ENCODE measurements around the gene MTMR1.

The MTMR1 gene

GRCh38 chrX:150692831-150693724 is at the start of gene MTMR1:
TSS of gene MTMR1 (plus strand) at chrX:150693396. CDS start at chrX:150693531, 135 bp downstream.
- no peak for DNase-seq

DNA sequence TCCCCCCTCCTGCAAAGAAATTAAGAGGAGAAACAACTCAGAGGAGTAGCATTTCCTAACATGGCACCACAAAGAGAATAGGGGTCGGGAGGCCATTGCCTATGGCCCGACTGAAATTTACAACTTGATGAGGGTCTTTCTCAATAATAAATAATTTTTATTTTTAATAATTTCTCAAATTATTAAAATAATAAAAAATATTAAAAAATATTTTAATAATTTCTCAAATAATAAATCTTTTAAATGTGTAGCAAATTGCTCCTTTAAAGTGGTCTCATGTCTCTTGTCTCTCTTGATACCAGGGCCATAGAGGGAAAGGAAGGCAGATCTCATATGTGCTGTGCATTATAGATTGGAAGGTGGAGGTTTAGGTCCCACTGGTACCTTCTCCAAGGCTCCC is 49.2 kb upstream of the MTMR1 start:
- DNase-seq = no peak

DNA sequence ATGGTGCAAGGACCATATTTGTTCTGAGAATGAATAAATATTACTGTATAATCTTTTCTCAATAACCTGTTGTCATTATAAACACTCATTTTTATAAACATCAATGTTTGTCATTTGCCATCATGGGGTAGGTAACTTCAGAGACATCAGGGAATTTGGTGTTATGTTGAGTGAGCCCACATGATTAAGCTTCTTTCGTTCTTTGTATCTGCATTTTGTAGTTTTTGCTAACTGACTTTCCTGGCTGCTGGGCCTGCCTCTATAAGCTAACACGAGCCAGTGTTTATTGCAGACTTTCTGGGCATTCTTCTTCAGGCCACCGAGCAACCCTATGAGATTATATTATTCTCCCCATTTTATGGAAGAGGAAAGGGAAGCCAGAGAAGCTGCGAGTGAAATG is 48.8 kb upstream of the MTMR1 start:
- no peak for DNase-seq

- DNase-seq = no peak
Measured at GRCh38 chrX:150647331-150647730, 45.9 kb upstream of the MTMR1 start.

DNA sequence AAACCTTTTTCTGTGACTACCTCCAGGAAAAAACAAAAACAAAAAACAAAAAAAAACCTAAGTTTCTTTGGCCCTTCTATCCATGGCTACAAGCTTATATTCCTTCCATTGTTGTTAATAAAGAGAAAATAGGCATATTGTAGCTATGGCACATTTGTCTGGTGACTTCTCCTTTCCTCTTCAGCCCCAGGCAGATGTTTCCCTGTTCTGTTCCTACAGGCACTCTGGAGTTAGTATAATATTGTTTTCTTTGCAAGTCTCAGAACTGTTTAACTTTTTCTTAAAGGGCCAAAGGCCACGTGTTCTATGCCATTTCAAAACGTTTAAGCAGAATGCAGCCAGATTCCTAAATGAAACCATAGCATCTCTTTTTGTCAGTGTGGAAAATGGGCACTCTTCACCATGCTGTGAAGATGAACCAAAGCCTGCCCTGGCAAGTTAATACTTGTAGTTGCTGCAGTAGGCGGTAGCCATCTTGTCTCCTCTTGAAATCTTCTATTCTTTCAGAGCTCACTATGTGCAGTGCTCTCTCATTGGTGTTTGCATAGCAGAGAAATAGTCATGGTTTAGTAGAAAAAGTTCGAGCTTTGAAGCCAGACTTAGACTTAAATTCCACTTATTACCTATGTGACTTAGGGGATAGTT is 44.8 kb upstream of the MTMR1 start:
- no peak for DNase-seq

- no peak for DNase-seq
Measured at GRCh38 chrX:150649096-150649870, 43.9 kb upstream of the MTMR1 start.

DNA sequence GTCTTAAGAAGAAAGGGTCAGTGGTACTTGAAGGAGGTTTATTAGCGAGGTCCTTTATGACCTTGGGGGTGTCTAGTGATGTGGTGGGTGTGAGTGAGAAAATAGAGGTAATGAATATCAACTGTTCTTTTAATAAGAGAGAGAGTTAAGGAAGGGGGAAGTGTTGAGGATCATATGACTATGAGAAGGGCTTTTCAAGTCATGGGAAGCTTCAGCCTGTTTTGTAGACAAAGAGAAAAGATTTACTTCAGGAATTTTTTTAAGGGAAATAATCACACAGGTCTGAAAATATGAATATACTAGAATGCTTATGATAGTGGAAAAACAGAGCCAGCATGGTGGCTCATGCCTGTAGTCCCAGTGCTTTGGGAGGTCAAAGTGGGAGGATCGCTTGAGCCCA is 41.3 kb upstream of the MTMR1 start:
- DNase-seq = no peak

DNA sequence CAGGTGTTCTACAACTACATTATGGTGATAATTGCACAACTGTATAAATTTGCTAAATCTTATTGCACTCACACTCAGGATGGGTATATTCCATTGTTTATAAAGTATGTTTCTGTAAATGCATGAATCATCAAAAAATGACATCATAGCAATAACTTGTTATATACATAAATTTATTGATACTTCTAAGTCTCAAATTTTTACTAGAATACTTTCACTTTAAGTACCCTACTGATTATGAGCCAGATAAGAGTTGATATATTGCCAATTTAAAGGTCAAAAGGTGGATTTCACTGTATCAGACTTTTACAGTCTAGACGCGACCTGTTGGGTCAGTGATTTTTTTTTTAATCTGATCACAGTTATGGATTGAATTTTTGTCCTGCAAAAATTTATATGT is 37.4 kb upstream of the MTMR1 start:
- DNase-seq = no peak

DNA sequence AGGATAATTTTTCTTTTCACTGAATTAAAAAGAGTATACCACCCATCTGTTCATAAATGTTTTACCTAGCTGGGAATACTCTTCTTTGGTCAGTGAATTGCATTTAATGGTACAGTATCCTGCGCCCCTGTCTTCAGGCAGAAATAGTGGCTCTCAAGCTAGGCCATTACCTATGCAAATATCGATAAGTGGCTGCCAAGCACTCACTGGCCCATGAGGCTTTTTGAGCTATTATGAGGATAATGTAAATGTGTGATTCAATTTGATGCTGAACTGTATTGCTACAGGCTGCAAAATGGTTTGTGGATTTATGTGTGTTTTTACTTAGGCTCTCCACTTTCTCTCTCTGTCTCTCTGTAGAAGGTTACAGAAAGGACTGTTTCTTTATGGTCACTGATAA is 30.1 kb upstream of the MTMR1 start:
- DNase-seq = no peak

DNA sequence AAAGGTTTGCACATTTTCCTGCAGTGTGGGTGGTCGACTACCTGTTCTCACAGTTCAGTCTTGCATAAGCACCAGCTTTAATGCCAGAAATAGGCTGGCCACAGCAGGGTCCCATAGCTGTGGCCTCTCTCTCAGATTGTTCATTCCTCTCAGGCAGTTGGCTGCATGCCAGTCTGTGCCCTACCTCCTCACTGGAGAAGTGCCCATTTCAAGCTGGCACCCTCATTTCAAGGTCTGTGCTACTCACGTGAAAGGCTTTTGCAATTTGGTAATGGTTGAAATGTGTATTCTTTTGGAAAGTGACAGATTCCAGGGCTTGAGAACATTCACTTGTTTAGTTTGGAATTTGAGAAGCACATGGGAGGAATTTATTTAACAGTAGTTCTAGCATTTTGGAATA is 28.9 kb upstream of the MTMR1 start:
- DNase-seq = no peak

DNA sequence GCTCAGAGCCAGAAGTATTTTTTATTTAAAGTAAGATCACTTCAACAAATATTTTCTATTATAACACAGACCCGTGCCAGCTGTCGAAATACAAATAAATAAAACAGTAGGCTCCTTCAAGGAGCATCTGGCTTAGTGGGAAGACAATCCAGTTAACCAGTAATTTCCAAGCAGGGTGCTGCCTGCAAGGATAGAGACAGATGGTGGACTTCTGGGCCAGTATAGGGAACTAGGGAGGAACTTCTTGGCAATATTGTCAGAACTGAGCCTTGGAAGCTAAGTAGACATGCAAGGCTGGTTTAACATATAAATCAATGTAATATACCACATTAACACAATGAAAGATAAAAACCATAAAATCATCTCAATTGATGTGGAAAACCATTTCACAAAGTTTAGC is 17.0 kb upstream of the MTMR1 start:
- DNase-seq = no peak

DNA sequence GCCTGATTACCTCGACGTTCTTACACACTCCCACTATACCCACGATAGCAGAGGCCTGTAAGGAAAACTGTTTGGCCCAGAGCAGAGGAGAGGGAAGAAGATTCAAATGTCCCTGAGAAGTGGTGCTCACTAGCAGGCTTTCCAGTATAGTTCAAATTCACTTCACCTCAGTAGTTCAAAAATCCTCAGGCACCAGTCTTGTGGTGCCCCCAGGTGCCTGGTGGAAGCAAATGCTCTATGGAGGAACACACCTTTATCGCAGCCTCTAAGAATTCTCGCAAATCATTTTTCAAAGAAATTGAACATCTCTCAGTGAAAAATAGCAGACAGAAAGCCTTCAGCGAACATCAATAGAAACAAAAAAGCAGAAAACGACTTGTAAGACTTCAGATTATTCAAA is 12.2 kb upstream of the MTMR1 start:
- DNase-seq = no peak

- DNase-seq = no peak
Measured at GRCh38 chrX:150683112-150683511, 10.1 kb upstream of the MTMR1 start.

DNA sequence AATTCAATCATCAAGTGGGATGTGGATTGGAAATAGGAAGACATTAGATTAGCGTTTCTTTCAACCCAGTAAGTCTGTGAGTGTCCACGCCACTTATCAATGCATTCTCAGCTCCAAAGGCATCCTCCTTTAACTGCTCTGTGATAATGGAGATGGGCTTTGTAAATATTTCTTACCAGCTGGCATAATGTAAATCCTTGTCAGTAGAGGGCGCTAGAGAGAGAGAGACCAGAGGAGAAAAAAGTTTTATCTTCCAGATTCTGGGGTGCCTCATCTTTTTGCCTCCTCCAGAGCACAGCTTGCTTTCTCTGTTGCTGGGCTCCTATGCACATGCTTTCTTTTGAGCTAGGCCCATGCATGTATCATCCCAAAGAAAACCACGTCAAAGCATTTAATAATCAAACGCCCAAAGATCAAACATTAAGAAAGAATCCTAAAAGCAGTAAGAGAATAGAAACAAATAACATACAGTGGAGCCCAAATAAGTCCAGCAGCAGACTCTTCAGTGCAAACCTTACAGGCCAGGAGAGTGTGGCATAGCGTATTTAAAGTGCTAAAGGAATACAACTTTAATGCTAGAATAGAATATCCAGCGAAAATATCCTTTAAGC is 9.6 kb upstream of the MTMR1 start:
- DNase-seq = no peak

DNA sequence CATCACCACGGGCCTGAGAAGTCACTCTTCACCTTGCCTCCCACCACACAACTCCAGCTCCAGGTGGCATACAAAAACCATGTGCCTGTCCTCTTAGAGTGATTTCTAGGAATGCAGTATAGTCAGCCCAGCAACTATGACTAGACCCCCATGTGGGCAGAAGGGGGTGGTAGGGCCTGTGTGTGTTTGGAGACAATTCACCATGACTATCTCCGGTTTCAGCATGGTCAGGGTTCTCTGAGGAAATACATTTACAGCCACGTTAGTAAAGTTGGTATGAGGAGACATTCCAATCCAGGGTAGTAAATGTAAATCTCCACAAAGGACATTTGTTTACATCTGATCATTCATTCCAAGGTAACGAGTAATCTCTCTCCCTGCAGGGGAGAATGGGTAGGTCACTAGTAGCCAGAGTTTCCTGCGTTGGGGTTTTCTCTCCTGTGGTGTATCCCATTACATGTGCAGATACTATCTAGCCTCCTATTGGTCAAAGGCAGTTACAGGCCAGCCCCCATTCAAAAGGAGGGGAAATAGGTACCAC is 4.2 kb upstream of the MTMR1 start:
- peak; percentile 56 for DNase-seq

- DNase-seq = peak; percentile 59
Measured at GRCh38 chrX:150690126-150690525, 3.1 kb upstream of the MTMR1 start.

- DNase-seq = no peak
Measured at GRCh38 chrX:150692296-150692695, 900 bp upstream of the MTMR1 start.

- peak; percentile 1 for DNase-seq
Measured at GRCh38 chrX:150693725-150694574, 754 bp downstream of the MTMR1 start.

- DNase-seq = no peak
Measured at GRCh38 chrX:150694738-150695410, 1.7 kb downstream of the MTMR1 start.

DNA sequence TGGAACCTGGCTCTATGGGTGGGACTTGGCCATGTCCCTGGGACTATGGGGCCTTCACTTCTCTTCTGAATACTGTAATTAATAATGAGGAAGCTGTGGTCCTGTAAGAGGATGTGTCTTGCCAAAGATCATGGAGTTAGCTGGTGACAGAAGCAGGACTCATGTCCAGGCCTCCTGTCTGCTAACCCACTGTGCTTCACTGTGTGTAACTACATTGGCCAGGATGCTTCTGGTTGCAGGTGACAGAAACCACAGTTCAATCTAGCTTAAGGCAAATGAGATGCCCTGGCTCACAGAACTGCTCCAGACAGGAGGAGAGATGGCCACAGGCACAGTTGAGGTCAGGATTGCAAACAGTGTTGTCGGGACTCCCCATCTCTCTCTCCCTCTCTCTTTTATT is 3.1 kb downstream of the MTMR1 start:
- no peak for DNase-seq

DNA sequence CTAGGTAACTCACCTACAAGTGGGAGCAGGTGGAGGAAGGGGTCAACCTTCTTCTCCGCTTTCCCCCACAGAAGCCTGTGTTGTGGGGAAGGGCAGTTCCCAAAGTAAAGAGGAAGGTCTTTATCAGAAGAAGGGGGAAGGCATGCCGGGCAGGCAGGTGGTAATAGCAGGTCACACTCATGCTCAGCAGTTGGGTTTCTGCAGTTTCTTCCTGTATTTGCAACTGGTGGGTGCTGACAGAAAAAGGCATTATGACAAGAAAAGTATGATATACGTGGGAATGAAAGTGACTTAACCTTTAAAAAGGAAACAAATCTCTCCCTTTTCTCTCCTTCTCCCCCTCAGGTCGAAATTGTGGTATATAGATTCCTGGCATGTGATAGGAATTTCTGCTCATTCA is 3.7 kb downstream of the MTMR1 start:
- no peak for DNase-seq

All from T1000 (cell line).